Thoracic aorta (tissue), 2 donors: ENCODE data around the gene TRANK1. TPM values are rescaled to one million over a fixed set of nuclear protein-coding genes. Genes with fewer than 3 reads are reported as not detected.
A peak's percentile ranks its signal among the peaks of the same experiment; 100 is the strongest.

Experiments used
- ATAC-seq: fragments of 150-250 bp; one replicate; pipeline ENCODE4 v1.8.0; 2017; ENCODE audit warnings: low read depth; ENCODE audit not compliant: insufficient number of reproducible peaks, low FRiP score
- DNase-seq: peaks from one replicate; pipeline ENCODE4 v3.0.0-alpha.2; 2020; ENCODE audit warnings: low spot score
- H3K27ac ChIP-seq, 2 donors: fragments of 200-600 bp; sonication (generic); 1 replicate in 1 of 2; 2 replicates in 1 of 2; pipeline ENCODE4 v1.5.1; 2016; ENCODE audit warnings: mild to moderate bottlenecking in 2 of 2, moderate library complexity in 2 of 2
- H3K27me3 ChIP-seq: fragments of 200-600 bp; sonication (generic); replicated peaks from 2 replicates; pipeline ENCODE4 v1.6.0; 2016; ENCODE audit warnings: mild to moderate bottlenecking; ENCODE audit not compliant: insufficient read depth
- H3K36me3 ChIP-seq: fragments of 200-600 bp; sonication (generic); one replicate; pipeline ENCODE4 v1.5.1; 2016
- H3K4me1 ChIP-seq, 2 donors: fragments of 200-600 bp; sonication (generic); 1 replicate in 1 of 2; 2 replicates in 1 of 2; pipeline versions ENCODE4 v1.5.1 to v1.6.0; 2016; ENCODE audit warnings: low read depth in 2 of 2, mild to moderate bottlenecking in 1 of 2; ENCODE audit not compliant: control insufficient read depth in 1 of 2
- H3K4me3 ChIP-seq: fragments of 200-600 bp; sonication (generic); 2 replicates; pipeline ENCODE4 v1.5.1; 2016; ENCODE audit warnings: mild to moderate bottlenecking
- H3K9me3 ChIP-seq: fragments of 200-600 bp; sonication (generic); 2 replicates; pipeline ENCODE4 v1.5.1; 2016
- total RNA-seq, 2 donors: library from RNA; depleted of rRNA; stranded (reverse); fragments of >200 nt; gene quantifications; one replicate each; pipeline versions ENCODE4 v1.1.0 to v1.2.3, GENCODE V29; 2016
- TF ChIP-seq, protein P1 (sequence below): fragments of 200-600 bp; sonication (generic); IDR thresholded peaks from one replicate; pipeline ENCODE4 v1.5.1; 2019; ENCODE audit warnings: antibody characterized with exemption

Gene TRANK1
- total RNA-seq, 2 donors from 2014 or later: 21.3 to 31.6 TPM

DNA sequence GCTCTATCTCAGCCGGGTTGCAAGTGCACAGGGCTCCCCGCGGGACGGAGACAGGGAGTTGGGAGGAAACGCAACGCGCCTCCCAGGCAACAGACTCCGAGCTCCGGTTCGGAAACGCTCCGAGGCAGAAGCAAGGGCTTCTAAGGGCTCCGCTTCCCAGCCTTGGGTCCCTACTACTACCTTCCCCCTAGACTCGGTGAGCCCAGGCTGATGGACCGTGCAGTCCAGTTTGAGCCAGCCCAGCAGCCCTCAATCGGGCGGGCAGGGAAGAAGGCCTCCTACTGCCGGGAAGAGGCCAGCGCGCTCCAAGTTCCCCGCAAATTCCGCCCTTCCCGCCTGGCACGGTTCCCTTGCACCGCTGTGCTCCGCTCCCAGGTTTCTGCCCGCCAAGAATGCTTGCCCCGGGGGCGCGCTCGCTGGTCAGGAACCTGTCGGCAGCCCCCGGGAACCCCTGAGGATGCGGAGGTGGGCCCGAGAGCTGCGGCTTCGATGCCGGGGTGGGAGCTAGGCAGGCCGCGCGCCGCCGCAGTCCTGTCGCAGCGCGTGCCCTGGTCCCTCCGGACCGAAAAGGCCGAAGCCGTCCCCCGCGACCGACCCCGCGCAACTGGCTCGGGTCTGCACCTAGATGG is 728 bp downstream of the TRANK1 start:
- no peaks in the 10 kb centered on the region for H3K27me3 ChIP-seq
- peak overlapping the region; percentile 78 for H3K4me3 ChIP-seq
- no peaks in the 10 kb centered on the region for H3K36me3 ChIP-seq
- DNase-seq (peak; percentile 26), ATAC-seq (no peak)
- H3K4me1 ChIP-seq: peaks cover 15 to 27% of the 10 kb centered on the region in 2 donors
- peak overlapping the region; percentile 69 to 71 for H3K27ac ChIP-seq
- TF ChIP-seq, protein P1, sequence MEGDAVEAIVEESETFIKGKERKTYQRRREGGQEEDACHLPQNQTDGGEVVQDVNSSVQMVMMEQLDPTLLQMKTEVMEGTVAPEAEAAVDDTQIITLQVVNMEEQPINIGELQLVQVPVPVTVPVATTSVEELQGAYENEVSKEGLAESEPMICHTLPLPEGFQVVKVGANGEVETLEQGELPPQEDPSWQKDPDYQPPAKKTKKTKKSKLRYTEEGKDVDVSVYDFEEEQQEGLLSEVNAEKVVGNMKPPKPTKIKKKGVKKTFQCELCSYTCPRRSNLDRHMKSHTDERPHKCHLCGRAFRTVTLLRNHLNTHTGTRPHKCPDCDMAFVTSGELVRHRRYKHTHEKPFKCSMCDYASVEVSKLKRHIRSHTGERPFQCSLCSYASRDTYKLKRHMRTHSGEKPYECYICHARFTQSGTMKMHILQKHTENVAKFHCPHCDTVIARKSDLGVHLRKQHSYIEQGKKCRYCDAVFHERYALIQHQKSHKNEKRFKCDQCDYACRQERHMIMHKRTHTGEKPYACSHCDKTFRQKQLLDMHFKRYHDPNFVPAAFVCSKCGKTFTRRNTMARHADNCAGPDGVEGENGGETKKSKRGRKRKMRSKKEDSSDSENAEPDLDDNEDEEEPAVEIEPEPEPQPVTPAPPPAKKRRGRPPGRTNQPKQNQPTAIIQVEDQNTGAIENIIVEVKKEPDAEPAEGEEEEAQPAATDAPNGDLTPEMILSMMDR: no peak
- H3K9me3 ChIP-seq: peaks cover 10% of the 10 kb centered on the region

DNA sequence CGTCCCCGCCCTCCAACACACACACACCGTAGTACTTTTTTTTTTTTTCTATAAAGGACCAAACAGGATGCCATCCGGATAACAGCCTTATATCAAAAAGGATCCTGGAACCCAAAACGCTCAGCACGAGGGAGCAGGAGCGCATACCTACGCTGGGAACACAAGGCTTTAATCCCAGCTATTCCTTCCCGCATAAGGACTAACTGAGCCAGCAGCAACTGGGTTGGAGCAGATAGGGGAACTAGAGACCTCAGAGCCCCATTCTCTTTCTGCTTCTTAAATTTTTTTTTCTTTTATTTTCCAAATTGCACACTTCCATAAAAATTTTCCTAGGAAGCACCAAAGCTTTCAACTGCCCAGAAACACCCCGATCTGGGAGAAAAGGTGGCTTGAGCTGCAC is 1.3 kb downstream of the TRANK1 start:
- ATAC-seq: no peak
- TF ChIP-seq, protein P1: no peak
- peaks cover 10% of the 10 kb centered on the region for H3K9me3 ChIP-seq

DNA sequence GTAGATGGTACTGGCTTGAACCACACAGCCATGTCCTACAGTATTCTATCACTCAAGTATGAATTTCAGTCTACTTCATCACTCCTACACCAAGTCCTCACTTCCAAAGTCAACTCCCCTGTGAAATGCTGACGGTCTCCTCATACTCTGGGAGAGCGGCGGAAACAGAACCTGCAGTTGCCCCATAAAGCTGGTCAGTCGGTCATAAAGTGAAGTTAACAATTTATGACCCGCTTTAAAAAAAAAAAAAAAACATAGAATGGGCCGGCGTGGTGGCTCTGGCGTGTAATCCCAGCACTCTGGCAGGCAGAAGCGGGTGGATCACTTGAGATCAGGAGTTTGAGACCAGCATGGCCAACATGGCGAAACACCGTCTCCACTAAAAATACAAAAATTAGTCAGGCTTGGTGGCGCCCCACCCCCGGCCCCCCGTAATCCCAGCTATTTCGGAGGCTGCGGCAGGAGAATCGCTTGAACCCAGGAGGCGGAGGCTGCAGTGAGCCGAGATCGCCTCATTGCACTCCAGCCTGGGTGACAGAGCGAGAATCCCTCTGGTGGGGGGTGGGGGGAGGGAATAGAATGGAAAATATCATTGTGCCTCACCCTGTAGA is 2.1 kb downstream of the TRANK1 start:
- peaks cover 15 to 27% of the 10 kb centered on the region in 2 donors for H3K4me1 ChIP-seq
- no peak overlapping the region for H3K4me3 ChIP-seq
- H3K27me3 ChIP-seq: no peaks in the 10 kb centered on the region
- ATAC-seq: no peak
- TF ChIP-seq, protein P1: no peak
- DNase-seq: no peak
- peaks cover 4% of the 10 kb centered on the region for H3K9me3 ChIP-seq
- no peaks in the 10 kb centered on the region for H3K36me3 ChIP-seq
- no peak overlapping the region for H3K27ac ChIP-seq

More for the DNA sequence above, 1.3 kb downstream of the TRANK1 start:
- no peak for DNase-seq
- peak overlapping the region; percentile 69 to 71 for H3K27ac ChIP-seq
- peak overlapping the region; percentile 78 for H3K4me3 ChIP-seq
- H3K27me3 ChIP-seq: no peaks in the 10 kb centered on the region
- H3K4me1 ChIP-seq: peaks cover 15 to 27% of the 10 kb centered on the region in 2 donors
- H3K36me3 ChIP-seq: no peaks in the 10 kb centered on the region

DNA sequence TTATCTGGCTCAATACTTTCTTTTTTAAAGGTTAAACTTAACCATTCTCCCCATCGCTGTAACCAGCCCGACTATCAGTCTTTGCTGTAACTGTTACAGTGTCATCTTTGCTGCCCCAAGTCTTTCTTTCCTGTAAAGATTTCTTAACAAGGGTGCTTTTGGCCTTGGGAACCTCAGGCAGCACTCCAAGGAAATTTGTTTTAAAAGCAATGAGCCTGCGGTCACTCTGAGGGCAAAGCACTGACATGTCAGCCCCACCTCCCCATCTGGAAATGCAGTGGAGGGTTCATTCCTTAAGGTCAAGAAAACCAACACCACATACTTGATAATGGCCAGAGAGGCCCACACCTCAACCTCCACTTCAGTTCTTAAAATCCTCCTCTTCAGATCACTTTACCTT is 3.2 kb downstream of the TRANK1 start:
- ATAC-seq: no peak
- Histone ChIP-seq H3K27ac (peak overlapping the region; percentile 10 to 31), H3K4me1 (peaks cover 15 to 27% of the 10 kb centered on the region in 2 donors), H3K4me3 (no peak overlapping the region), H3K27me3 (no peaks in the 10 kb centered on the region), H3K9me3 (no peaks in the 10 kb centered on the region), H3K36me3 (no peaks in the 10 kb centered on the region)
- no peak for DNase-seq
- TF ChIP-seq, protein P1: no peak

DNA sequence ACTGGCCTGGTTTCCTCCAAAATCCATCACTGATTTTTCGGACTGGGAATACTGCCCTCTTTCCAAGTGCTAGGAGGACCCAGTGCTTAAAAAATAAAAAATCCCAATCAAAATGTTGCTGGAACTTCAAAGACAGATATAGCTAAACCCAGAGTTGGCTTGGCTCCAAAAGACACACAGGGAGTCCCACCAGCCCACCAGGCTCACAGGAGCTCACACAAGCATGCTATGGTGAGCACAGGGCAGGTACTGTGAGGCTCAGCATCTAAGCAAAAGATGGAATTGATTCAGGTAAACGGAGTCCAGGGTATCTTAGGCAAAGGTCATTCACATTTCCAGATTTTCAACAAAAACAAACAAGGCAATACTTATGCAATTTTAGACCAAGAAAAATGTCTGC is 3.7 kb downstream of the TRANK1 start:
- Histone ChIP-seq H3K4me1 (peaks cover 15 to 27% of the 10 kb centered on the region in 2 donors), H3K27me3 (no peaks in the 10 kb centered on the region), H3K27ac (peak overlapping the region; percentile 13 to 31), H3K9me3 (no peaks in the 10 kb centered on the region), H3K4me3 (no peak overlapping the region), H3K36me3 (no peaks in the 10 kb centered on the region)
- no peak for DNase-seq
- ATAC-seq: no peak
- TF ChIP-seq, protein P1: no peak
